ENCODE data around the gene IGFBPL1.
"Not testable (repeated sequence)": the region's sequence is repeated elsewhere in the genome, so short reads cannot be mapped to it uniquely, and the experiment has no call there.

The IGFBPL1 gene, protein sequence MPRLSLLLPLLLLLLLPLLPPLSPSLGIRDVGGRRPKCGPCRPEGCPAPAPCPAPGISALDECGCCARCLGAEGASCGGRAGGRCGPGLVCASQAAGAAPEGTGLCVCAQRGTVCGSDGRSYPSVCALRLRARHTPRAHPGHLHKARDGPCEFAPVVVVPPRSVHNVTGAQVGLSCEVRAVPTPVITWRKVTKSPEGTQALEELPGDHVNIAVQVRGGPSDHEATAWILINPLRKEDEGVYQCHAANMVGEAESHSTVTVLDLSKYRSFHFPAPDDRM

DNA sequence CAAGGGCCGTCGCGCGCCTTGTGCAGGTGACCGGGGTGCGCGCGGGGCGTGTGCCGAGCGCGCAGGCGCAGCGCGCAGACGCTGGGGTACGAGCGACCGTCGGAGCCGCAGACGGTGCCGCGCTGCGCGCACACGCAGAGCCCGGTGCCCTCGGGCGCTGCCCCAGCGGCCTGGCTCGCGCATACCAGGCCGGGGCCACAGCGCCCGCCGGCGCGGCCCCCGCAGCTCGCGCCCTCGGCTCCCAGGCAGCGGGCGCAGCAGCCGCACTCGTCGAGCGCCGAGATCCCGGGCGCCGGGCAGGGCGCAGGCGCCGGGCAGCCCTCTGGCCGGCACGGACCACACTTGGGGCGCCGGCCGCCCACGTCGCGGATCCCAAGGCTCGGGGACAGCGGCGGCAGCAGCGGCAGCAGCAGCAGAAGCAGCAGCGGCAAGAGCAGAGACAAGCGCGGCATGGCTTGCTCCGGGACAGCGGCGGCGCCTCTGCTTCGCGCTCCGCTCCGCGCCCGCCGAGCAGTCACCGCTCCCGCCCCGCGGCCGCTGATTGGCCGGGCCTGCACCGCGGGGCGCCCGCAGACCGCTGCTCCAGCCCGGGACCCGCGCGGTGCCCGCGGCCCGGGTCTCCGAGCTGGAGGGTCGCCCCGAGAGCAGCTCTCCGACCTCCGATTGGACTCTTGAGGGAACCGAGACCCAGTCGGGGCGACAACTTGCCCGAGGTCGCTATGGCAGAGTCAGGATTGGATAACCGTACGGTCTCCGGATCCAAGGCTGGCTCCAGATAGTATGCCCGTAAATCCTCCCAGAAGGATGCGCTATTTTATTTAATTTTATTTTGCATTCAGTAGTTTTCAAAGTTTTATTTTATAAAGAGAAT lies at the start of gene IGFBPL1:
Gene IGFBPL1, minus strand, starts transcription at position 482 of the 871 bp plus-strand sequence. Its CDS starts 30 bp downstream, at position 452.
- DNase-seq (ENCODE audit: low read depth): no peak

DNA sequence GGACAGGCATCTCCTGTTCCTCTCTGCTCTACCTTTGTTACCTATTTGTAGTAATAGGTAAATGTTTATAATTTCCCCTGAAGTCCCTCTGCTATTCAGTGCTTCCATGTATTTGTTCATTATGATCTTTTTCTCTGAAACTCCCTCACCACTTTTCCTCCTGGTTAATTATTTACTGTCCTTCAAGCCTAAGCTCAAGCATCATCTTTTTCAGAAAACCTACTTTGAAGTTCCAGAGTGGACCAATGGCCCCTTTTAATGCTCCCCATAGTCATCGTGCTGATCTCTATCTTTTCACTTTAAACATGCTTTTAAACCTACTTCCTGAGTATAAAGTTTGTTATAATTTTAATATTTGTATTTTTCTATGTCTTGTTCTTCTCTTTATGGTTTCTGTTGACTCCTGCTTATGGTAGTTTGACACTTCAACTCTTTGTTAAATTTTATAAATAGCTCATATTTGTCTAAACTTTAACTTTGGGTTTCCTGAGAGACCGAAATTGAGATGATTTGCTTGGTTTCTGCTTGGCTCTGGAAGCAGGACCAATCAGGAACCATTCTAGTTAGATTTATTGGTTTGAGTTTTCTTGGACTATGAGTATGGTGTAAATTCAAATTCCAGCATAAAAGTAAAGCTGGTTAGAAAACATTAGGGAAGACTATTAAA lies 48.5 kb upstream of the IGFBPL1 start:
- DNase-seq (ENCODE audit: low read depth): not testable (repeated sequence)

DNA sequence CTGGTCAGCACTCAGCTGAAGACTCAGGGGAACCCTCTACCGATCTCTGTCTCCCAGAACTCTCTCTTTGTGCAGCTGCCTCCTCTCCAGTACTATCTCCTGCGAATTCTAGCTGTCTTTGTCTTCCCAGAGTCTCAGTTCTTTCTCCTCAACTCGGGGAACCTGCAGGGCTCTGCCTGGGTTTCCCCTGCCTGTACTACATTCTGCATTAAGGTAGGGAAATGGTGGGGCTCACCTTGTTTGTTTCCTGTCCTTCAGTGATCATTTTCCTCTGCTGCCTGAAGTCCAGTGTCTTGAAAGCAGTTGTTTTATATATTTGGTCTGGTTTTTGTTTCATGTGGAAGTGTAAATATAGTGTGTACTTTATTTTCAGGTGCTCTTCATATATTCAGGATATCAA lies 43.1 kb upstream of the IGFBPL1 start:
- DNase-seq (ENCODE audit: low read depth): no peak

DNA sequence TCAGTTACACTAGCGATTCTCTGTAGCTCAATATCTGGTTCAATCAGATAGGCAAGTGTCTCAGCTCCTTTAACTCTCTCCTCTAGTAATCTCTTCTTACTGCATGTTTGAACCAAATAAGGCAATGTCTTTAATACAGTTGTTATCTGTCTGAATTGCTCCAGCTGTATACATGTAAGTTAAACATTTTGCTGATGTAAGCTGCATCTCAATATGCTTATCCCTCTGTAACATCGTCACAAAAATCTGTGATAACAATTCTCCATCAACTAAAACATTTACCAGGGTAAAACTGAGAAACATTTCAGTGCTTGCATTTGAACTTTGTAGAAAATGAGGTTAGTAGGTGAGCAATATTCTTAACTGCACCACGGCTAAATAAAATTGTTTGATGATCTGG lies 29.6 kb upstream of the IGFBPL1 start:
- no peak for DNase-seq (ENCODE audit: low read depth)

DNA sequence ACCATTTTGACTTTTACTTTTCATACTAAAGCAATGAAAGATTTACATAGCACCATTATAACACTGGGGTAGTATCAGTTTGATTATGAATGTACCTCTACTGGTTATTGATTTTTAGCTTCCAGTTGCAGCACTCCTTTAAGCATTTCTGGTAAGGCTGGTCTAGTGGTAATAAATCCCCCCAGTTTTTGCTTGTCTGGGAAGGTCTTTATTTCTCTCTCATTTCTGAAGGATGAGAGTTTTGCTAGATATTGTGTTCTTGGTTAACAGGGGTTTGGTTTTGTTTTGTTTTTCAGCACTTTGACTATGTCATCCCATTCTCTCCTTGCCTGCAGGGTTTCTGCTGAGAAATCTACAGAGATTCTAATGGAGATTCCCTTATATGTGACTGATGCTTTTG lies 26.9 kb upstream of the IGFBPL1 start:
- DNase-seq (ENCODE audit: low read depth): no peak

DNA sequence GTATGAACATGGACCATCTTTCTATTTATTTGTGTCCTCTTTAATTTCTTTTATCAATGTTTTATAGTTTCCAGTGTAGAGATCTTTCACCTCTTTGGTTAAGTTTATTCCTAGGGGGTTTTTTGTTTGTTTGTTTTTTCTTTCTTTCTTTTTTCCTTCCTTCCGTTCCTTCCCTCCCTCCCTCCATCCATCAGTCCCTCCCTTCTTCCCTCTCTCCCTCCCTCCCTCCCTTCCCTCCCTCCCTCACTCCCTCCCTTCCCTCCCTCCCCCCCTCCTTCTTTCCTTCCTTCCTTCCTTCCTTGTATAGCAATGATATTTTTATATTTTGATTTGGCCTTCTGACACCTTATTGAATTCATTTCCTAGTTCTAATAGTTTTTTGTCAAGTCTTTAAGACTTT lies 23.4 kb upstream of the IGFBPL1 start:
- no peak for DNase-seq (ENCODE audit: low read depth)

DNA sequence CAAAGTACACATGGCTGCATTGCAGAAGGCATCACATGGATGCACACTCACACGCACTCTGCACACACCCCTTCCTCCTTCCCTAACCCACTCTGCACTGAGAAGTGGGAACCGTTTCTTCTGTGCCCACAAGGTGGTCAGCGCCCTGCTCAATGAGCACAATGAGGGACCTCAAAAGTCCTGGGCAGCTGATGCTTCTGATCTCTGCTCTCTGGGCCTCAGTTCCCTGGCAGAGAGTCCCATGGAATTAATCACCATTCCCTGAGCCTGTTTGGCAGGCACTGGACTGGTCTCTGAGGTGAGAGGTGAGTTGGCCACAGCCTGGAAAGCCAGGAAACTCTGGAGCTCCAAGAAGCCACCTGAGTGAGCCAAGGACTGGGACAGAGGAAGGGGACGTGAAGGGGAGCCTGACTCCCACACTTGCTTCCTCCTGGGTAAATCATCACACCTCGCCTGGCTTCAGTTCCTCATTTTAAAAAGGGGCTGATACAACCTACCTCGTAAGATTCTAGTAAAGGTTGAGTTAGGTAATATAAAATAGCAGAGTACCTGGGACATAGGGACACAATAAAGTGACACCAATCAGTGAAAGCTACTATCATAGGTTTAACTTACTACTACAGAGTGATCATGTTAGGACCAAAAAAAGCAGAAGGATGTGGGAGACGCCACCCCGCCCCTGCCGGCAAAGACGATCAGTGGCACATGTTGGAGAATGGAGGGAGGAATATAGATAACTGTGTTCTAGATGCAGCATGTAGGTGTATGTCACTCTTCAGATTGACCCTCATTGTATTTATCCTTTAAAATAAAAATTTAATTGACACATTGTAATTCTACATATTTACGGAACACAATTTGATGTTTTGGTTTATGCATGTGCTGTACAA lies 21.1 kb upstream of the IGFBPL1 start:
- DNase-seq (ENCODE audit: low read depth): no peak

DNA sequence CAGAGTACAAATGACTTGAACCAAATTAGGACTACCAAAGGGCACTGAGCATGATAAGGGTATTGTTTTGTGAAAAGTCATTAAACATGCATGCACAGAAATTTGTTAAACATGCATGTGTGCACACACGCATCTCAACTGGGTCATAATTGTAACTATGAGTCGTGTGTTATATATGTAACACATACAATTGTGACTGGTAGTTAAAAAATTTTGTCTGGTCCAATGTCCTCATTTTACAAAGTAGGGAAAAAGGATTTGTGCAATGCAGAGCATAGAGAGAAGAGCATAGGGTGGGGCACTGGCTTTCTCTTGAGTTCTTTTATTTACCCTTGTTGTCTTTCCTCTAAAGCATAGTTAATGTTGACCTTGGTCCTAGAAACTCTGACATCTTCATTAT lies 19.3 kb upstream of the IGFBPL1 start:
- DNase-seq (ENCODE audit: low read depth): no peak

DNA sequence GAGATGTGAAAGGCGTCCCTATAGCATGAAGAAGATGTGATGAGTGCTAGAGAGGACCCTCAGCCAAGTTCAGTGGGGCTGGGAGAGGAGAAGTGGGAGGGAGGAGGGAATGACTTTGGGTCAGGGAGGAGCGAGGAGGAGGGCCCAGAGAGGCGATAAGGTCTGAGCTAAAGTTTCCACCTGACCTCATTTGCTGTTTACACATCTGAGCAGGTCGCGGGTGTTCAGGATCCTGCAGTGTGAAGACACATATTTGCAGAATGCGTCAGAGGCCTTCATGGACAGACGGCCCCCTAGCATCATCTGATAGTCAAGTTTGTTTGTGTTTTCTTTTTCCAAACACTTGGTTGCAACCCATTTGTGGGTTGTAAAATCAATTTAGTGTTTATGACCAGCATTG lies 18.9 kb upstream of the IGFBPL1 start:
- no peak for DNase-seq (ENCODE audit: low read depth)

DNA sequence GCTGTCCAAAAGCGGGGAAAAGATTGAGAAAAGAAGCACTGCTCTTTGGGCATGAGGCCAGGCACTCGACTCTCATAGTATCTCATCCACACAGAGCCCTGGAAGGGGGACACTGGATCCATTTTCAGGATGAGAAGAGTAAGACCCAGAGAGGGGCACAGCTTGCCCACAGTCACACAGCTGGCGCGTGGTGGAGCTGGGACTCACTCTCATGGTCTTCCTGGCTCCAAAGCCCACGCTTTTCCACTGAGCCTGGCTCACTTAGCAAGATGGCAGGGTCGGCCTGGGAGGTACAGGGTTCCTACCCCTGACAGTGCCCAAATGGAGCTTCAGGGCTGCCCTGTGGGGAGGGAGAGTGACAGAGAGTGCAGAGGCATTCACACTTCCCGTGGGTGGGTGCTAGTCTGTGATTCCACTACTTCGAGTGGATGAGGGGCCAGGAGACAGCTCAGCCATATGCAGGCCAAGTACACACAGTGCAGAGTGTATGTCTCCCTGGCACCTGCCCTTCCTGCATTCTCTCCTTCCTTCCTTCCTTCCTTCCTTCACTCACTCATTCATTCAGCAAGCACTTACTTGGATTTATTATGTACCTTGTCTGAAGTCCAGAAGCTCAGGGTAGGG lies 18.3 kb upstream of the IGFBPL1 start:
- DNase-seq (ENCODE audit: low read depth): no peak

DNA sequence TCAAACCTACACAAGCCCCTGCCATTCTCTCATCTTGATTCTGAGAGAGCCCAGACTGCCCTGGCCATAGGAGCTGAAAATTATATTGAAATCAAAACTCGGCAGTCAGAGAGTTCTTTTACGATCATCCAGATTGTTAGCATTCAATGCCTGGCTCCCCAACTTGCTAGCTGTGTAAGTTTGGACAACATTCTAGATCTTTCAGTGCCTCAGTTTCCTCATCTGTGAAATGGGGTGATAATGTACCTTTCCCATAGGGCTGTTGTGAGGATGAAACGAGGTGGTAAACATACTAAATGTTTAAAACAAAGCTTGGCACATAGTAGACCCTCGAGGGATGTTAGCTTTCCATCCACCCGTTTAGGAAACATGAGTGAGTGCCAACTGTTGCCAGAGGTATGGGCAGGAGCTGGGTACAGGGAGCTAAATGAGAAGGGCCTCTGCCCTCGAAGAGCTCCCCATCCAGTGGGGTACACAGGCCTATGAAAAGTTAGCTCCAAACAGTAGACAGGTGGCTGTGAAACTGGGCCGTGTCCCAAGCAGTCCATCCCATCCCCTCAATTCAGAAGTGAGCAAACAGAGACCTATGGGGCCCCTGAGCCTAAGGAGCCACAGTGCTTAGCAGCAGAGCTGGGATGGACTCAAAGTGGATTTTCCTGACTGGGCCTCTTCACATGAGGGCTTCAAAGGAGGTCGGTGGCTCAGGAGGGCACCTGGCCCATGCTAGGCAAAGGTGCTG lies 17.3 kb upstream of the IGFBPL1 start:
- DNase-seq (ENCODE audit: low read depth): no peak

DNA sequence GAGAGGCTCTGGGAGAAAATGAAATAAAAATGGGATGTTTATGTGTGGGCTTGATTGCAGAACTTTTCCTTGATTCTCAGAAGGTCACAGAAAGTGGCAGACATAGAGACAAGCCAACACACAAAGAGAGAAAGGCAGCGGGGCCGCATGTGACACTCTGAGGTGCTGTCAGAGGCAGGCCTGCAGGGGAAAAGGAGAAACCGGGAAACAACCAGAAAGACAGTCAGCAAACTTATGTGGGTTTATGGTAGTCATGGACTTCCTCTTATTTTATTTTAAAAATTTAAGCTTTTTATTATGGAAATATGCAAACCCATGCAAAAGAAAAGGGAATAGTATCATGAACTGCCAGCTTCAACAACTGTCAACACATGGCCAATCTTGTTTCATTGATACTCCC lies 16.3 kb upstream of the IGFBPL1 start:
- no peak for DNase-seq (ENCODE audit: low read depth)

DNA sequence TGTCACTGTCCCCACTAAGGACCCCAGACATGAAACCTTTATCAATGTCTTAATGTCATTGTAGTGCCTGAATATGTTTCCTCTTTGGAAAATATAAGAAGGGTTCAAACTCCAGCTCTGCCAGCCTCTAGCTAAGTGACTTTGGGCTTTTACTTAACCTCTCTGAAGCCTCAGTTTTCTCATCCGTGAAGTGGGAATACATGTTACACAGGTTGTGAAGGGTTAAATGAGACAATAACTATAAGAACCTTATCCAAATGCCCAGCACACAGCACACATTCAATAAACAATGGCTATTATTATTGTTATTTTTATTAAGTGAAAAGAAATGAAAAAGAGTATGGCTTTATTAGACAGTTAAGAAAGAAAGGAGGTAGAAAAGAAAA lies 15.7 kb upstream of the IGFBPL1 start:
- DNase-seq (ENCODE audit: low read depth): no peak

DNA sequence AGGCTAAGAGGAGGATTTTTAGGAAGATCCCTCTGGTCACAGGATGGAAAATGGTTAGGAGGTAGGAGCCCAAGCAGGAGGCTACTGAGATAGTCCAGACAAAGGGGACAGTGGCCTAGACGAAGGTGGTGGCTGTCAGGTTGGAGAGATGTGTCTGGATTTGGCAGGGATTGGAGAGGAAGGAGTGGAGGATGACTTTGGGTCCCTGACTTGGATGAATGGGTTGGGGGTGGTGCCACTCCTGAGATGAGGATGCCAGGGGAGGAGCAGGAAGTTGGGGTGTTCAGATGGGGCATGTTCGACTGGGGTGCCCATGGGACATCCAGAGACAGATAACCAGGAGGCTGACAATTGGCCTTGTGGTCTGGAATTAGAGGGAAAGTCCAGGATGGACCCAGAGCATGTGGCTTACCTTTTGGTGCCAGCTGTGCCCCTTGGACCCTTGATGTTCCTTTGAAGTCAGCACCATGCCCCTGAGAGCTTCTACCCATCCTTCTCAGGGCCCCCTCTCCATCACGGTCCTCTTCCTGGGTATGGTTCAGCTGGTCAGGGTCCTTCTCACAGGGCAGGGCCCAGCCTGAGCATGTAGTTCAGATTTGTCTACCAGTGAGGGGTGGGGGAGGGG lies 15.1 kb upstream of the IGFBPL1 start:
- DNase-seq (ENCODE audit: low read depth): no peak

DNA sequence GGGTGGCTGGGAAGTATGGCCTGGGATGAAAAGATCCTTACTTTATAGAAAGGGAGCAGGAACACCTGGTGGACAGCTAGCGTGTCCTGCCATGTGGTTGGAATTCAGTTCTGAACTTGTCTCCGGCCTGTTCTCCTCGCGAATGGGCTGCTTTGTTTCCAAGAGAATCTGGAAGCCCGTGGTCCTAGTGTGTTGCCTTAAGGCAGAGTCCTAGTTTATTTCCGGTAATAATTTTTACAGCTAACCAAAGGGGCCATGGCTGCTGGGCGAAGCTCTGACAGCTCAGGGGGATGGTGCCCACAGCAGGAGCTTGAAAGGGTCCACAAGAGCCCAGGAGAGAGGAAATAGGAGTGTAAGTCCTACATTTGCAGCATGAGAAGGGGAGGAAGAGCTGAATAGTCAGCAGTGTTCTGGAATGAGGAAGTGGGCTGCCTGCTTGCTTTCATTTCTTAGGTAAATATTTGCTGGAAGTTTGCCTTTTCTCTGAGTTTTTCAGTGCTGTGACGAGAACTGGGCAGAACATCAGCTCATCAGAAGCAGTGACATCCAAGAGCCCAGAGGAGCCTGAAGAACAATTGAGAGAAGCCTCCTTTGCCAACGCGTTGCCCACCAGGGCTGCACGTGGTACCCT lies 13.1 kb upstream of the IGFBPL1 start:
- no peak for DNase-seq (ENCODE audit: low read depth)

DNA sequence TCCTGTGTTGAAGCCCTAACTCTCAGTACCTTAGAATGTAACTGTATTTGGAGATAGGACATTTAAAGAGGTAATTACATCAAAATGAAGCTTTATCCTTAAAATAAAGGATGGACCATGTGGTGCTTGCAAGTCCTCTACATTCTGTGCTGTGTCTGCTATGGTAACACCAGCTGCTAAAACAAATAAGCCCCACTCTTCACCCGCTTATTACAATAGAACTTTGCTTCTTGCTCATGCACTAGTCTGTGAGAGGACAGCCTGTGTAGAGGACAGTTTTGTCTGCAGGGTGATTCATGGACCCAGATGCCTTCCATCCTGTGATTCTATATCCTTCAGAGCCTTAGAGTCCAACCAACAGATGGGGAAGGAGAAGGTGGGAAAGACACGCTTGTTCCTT lies 12.5 kb upstream of the IGFBPL1 start:
- no peak for DNase-seq (ENCODE audit: low read depth)

DNA sequence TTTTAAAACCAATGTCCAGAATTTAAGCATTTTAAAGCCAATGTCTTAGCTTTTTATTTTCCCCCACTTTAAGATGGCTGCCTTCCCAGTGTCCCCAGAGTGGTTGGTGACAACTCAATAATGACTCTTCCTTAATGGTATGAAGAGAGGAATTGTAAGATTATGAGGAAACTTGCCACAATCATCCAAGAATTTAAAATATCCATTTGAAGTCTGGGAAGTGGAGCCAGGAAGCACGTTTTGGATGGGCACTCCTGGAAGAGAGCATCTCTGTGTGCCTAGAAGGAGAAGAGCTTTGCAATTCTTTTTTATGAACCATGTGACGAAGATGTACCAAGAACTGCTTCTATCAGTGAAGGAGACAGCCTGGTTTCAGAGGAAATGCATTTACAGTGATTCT lies 11.3 kb upstream of the IGFBPL1 start:
- DNase-seq (ENCODE audit: low read depth): no peak

DNA sequence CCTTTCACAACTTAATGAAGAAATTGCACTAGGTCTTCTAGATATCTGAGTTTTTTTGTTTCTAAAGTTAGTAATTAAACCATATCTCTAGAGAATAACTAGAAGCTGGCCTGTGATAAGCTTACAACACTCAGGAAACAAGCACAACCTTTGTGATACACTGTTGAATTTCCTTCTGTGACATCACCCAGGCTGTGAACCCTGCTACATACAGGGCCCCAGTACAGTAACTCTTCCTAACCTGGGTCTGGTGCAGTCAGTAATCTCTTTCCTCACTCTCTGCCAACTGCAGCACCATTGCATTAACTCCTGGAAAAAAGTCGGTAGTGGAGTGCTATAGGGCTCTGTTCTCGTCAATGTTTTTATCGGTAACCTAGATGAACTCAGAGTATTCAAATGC lies 10.6 kb upstream of the IGFBPL1 start:
- no peak for DNase-seq (ENCODE audit: low read depth)

DNA sequence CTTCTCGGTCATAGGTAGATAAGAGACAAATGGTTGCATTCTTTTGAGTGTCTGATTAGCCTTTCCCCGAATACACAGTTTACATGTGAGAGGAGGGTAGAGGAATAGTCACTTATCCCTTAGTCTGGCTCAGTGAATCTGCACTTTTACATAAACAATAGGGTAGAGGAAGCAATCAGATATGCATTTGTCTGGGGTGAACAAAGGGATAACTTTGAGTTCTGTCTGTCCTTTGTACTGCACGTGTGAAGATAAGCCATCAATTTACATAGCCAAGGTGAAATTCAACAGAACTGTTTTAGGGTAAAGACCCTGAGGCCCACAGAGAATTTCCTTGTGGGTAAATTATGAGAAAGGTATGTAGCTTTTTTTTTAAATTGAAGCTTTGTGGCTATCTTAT lies 10.1 kb upstream of the IGFBPL1 start:
- DNase-seq (ENCODE audit: low read depth): no peak
